HG03469 (cell line): ENCODE results near the gene INHBE.
"Not testable (repeated sequence)": the region's sequence is repeated elsewhere in the genome, so short reads cannot be mapped to it uniquely, and the experiment has no call there.

Source experiments
- ATAC-seq: cut with Tn5 transposase; IDR thresholded peaks from one replicate; pipeline ENCODE4 v1.9.1; 2021; ENCODE audit warnings: mild to moderate bottlenecking, moderate library complexity, moderate number of reproducible peaks; ENCODE audit not compliant: unreplicated experiment

INHBE gene

GRCh38 chr12:57441393-57441792 lies 13.7 kb upstream of the INHBE start:
- not testable (repeated sequence) for ATAC-seq

DNA sequence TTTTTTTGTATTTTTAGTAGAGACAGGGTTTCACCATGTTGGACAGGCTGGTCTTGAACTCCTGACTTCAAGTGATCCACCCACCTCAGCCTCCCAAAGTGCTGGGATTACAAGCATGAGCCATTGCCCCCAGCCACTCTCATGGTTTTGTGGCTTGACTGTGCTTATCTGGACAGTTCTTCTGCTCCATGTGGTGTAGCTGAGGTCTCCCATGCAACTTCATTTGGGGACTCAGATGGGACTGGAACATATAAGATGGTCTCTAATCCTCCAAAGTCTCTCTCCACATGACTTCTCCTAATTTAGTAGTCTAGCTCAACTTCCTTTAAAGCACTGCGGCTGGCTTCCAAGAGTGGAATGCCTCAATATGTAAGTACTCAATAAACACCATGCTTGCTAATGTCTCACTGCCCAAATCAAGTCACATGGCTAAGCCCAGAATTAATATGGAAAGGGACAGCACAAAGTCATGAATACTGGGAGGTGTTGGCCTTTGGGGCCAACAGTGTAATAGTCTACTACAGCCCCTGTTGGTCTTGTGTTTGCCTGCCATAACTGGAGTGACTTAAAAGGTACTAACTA lies 13.2 kb upstream of the INHBE start:
- ATAC-seq, result no peak

- not testable (repeated sequence) for ATAC-seq
These were observed 10.8 kb upstream of the INHBE start for GRCh38 chr12:57444337-57444736.

DNA sequence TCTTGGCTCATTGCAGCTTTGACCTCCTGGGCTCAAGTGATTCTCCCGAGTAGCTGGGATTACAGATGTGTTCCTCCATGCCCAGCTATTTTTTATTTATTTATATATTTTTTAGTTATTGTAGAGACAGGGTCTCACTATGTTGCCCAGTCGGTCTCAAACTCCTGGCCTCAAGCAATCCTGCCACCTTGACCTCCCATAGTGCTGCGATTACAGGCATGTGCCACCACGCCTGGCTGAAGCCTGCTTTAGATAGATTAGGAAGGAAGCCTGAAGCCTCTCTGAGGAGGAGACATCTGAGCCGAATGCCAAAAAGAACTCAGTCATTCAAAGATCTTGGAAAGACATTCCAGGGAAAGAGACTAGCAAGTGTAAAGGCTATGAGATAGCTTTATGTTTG lies 10.4 kb upstream of the INHBE start:
- ATAC-seq, result no peak

DNA sequence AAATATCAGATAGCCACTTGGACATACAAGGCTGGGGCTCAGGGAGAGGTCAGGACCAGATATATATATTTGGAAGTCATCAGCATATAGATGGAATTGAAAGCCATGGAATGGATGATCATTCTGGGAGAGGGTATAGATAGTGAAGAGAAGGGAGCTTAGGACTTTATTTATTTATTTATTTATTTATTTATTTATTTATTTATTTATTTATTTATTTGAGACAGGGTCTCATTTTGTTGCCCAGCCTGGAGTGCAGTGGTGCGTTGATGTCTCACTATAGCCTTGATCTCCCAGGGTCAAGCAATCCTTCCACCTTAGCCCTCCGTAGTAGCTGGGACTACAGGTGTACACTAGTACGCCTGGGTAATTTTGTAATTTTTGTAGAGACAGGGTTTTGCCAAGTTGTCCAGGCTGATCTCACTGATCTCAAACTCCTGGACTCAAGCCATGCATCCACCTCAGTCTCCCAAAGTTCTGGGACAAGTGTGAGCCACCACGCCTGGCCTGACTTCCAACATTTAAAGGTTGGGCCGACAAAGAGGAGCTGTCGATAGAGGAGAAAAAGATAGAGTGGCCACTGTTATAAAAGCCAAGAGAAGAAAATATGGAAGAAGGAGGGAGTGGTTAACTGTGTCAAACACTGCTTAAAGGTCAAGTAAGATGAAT lies 8.7 kb upstream of the INHBE start:
- no peak for ATAC-seq

DNA sequence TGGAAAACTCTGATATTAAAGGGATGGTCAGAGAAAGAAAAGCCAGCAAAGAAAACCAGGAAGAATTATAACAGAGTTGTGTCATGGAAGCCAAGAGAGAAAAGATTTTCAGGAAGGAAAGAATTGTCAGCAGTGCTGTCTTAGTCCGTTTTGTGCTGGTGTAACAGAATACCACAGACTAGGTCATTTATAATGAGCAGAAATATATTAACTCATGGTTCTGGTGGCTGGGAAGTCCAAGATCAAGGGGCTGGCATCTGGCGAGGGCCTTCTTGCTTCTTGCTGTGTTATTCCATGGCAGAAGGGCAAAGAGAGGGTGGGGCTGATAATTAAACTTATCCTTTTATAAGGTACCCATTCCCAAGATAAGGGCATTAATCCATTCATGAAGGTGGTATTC lies 6.4 kb upstream of the INHBE start:
- ATAC-seq, result no peak

- no peak for ATAC-seq
These were observed 5.7 kb upstream of the INHBE start for GRCh38 chr12:57449375-57449774.

- ATAC-seq, result no peak
These were observed 5.0 kb upstream of the INHBE start for GRCh38 chr12:57450057-57450456.

GRCh38 chr12:57451233-57451778 lies 3.8 kb upstream of the INHBE start:
- ATAC-seq, result no peak

DNA sequence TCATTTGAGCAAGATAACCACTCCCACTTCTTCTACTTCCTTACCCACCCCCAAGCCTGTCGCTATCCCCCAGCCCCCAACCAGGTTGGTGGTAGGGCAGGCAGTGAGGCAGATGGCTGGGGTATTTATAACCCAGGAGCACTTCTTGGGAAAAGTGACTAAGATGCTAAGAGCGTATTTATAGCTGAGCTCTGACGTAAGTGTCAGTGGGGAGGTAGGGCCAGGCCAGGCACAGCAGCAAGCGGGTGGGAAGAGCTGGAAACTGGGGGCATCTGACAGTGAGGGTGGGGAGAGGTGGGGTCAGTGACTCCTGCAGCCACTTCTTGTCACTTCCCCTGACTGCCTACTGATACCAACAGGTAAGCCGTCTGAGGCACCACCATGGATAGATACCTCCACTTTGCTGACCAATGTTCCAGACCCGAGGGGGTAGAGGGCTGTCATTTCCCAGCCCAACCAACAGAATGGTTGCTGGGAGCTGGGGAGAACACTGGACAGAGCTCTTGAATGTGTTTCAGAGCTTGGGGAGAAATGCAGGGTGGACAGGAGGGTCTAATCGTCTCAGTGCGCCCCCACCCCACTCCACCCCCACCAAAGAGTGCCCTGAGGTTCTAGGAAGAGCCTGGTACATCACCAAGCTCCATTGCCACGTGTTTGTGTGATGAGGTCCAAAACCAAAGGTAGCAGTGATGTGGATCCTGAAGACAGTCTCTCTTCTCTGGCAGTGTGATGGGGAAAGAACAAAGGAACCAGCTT lies 2.7 kb upstream of the INHBE start:
- ATAC-seq, result no peak

DNA sequence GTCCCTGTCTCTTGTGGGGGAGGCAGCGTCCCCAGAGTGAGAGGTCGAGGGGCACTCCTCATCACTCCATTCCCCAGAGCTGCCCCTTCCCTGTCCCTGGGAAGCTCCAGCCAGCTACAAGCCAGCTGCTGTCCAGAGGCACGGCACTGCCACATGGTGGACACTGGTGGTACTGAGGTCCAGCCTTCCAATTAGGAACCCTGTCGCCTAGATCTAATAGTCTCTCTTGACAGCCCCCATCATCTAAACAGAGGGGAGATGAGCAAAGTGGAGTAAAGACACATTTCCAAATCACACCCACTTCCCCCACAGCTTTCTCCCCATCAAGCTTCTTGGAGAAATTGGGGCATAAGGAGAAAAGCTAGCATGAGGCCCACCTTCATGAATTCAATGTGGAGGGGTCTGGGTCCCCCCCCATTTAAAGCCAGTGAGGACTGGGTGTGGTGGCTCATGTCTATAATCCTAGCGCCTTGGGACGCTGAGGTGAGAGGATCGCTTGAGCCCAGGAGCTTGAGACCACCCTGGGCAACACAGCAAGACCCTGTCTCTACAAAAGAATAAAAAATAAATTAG lies 2.1 kb upstream of the INHBE start:
- ATAC-seq, result peak; percentile 59

DNA sequence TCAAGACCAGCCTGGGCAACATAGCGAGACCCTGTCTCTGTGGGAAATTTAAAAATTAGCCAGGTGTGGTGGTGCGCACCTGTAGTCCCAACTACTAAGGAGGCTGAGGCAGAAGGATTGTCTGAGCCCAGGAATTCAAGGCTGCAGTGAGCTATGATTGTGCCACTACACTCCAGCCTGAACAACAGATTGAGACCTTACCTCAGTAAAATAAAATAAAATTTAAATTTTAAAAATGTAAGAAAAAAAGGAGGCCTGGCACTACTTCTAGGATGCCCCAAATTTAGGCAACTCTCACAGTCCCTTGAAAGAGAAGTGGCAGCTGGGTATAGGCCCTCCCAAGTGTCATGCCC lies 918 bp upstream of the INHBE start:
- ATAC-seq, result no peak

- no peak for ATAC-seq
These were observed 452 bp downstream of the INHBE start for GRCh38 chr12:57455374-57456144.

DNA sequence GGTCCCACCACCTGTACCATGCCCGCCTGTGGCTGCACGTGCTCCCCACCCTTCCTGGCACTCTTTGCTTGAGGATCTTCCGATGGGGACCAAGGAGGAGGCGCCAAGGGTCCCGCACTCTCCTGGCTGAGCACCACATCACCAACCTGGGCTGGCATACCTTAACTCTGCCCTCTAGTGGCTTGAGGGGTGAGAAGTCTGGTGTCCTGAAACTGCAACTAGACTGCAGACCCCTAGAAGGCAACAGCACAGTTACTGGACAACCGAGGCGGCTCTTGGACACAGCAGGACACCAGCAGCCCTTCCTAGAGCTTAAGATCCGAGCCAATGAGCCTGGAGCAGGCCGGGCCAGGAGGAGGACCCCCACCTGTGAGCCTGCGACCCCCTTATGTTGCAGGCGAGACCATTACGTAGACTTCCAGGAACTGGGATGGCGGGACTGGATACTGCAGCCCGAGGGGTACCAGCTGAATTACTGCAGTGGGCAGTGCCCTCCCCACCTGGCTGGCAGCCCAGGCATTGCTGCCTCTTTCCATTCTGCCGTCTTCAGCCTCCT lies 1.1 kb downstream of the INHBE start:
- no peak for ATAC-seq

DNA sequence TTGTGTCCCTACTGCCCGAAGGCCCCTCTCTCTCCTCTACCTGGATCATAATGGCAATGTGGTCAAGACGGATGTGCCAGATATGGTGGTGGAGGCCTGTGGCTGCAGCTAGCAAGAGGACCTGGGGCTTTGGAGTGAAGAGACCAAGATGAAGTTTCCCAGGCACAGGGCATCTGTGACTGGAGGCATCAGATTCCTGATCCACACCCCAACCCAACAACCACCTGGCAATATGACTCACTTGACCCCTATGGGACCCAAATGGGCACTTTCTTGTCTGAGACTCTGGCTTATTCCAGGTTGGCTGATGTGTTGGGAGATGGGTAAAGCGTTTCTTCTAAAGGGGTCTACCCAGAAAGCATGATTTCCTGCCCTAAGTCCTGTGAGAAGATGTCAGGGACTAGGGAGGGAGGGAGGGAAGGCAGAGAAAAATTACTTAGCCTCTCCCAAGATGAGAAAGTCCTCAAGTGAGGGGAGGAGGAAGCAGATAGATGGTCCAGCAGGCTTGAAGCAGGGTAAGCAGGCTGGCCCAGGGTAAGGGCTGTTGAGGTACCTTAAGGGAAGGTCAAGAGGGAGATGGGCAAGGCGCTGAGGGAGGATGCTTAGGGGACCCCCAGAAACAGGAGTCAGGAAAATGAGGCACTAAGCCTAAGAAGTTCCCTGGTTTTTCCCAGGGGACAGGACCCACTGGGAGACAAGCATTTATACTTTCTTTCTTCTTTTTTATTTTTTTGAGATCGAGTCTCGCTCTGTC lies 1.8 kb downstream of the INHBE start:
- ATAC-seq, result no peak

GRCh38 chr12:57458665-57459054 lies 3.6 kb downstream of the INHBE start:
- ATAC-seq, result no peak

DNA sequence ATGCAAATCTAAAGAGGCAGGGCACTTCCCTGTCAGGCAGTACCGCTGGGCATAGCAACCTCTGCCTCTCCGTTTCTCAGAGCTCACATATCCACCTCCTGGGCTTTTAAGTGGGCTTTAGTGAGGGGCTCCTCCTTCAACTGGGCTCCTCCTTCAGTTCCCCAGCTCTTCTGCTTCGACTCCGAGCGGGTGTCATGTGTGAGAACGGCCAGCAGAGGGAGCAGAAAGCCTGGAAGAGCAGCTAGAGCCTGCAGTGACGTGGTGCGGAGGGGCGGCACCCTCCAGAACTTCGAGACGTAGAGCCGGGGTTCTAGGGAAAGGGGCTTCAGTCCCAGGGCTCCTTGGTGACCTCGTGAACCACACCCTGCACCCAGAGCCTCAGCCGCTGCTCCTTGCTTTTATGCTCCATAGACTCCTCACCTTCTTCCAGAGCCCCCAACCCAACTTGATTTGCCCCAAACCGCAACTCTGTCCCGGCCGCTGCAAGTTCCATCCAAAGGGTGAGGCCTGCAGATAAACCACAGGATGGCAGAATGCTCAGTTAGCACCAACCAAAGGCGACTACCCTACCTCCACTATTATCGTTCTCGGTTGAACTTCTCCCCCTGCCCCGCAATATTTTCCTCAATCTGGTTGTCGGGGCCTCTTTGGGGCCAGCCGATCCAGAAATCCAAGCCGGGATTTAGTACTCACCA lies 4.1 kb downstream of the INHBE start:
- ATAC-seq, result peak; percentile 39

- no peak for ATAC-seq
These were observed 4.8 kb downstream of the INHBE start, which contains the start of gene GLI1 for GRCh38 chr12:57459750-57460467. Gene GLI1, plus strand, starts transcription at chr12:57459785. Its CDS starts 3,907 bp downstream, at chr12:57463692.

DNA sequence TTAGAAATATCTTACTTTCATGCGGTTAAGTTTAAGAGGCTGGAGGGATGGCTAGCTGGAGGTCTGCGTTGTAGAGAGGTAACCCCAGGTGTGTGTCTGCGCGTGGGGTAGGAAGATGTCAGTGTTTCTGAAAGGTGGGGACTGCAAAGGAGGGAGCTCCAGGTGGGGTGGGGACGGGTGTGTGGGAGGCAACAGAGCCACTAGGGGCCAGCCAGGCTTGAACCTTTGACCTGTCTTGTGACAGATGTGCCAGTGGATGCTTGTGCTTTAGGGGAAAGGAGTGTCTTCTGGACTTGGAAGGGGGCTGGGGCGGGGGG lies 5.3 kb downstream of the INHBE start:
- ATAC-seq, result no peak
